Ascending aorta (tissue), 2 donors: ENCODE data around the gene SRGAP1. TPM values are rescaled to one million over a fixed set of nuclear protein-coding genes. Genes with fewer than 3 reads are reported as not detected.

ENCODE experiments used
- DNase-seq, 2 donors: peaks; one replicate each; pipeline ENCODE4 v3.0.0-alpha.2; 2019; ENCODE audit warnings: low spot score in 2 of 2
- H3K27ac ChIP-seq, 2 donors: fragments of 200-600 bp; sonication (generic); one replicate each; pipeline ENCODE4 v1.5.1; 2016 to 2017; ENCODE audit warnings: mild to moderate bottlenecking in 1 of 2
- H3K27me3 ChIP-seq: fragments of 200-600 bp; sonication (generic); one replicate; pipeline ENCODE4 v1.5.1; 2017
- H3K36me3 ChIP-seq, 2 donors: fragments of 200-600 bp; sonication (generic); one replicate each; pipeline ENCODE4 v1.5.1; 2016
- H3K4me1 ChIP-seq, 2 donors: fragments of 200-600 bp; sonication (generic); one replicate each; pipeline ENCODE4 v1.5.1; 2016 to 2017; ENCODE audit warnings: mild to moderate bottlenecking in 1 of 2
- H3K4me3 ChIP-seq, 2 donors: fragments of 200-600 bp; sonication (generic); one replicate each; pipeline ENCODE4 v1.5.1; 2016 to 2017; ENCODE audit warnings: mild to moderate bottlenecking in 1 of 2
- H3K9me3 ChIP-seq, 2 donors: fragments of 200-600 bp; sonication (generic); one replicate each; pipeline ENCODE4 v1.5.1; 2016
- intact Hi-C: fragments of 100-400 bp; cut with DNase I; formaldehyde crosslinking; loops from one replicate; pipeline ENCODE4 v1.15.1; 2023
- total RNA-seq: library from RNA; depleted of rRNA; stranded (reverse); fragments of >200 nt; gene quantifications from one replicate; pipeline ENCODE4 v1.1.0, GENCODE V29; 2016
- TF ChIP-seq, protein P1 (sequence below), 3 experiments: fragments of 200-600 bp in 2 of 3; fragments of 450-650 bp in 1 of 3; sonication (generic) in 2 of 3; IDR thresholded peaks; one replicate each; pipeline ENCODE4 v1.5.1; 2016 to 2019; ENCODE audit warnings: antibody characterized with exemption in 3 of 3, mild to moderate bottlenecking in 1 of 3, moderate library complexity in 1 of 3

Gene SRGAP1
- total RNA-seq, 1 donor from 2014 or later: 5.5 TPM

DNA sequence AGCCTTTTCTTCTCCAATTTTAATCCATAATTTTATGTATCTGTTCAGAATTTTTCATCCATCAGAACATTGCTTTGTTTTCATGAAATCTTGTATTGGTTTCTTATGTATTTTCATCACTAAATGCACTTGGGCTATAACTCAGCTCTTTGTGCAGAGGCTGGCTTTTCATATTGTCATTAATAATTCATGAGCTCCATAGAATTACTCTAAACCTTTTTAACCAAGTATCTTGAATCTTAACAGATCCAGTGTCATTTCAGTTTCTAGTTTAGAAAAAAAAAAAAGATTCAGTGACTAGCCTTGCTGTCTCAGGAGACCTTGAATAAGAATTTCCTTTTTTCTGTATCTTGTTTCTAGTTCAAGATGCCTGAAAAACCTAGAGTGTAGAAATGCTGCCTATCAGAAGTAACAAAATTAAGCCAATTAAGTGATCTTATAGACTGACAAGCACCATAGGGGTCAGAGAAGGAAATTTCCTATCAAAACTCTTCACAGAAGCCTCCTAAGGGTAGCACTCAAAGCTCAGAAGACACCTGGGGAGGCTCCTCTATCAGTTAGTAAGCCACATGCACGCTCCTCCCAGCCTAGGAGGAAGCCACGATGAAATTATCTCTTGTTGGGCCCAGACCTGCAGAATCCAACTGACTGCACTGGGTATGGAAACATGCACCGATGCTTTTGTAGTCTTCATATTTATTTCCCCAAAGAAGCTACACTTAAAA lies 214.2 kb downstream of the SRGAP1 start:
- intact Hi-C loops: no loop called here

DNA sequence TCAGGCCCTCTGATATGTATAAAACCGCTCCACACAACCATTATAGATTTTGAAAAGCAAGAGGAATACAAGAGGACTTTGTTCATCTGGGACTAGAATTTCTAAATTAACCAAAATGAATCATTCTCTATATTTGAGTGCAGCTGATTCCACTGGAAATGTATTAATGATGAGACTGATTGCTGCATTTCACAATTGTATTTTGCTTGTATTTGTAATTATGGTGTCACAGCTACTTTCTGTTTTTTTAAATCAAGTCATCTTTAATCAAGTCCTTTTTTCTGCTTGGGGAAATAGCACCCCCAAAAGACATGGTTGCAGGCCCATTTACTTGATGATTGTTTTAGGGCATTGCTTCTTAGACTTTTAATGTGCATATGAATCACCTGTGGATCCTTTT lies 215.2 kb downstream of the SRGAP1 start:
- Histone ChIP-seq H3K4me1 (no peaks in the 10 kb centered on the region), H3K36me3 (no peaks in the 10 kb centered on the region), H3K9me3 (no peaks in the 10 kb centered on the region), H3K4me3 (no peak overlapping the region), H3K27me3 (no peaks in the 10 kb centered on the region), H3K27ac (no peak overlapping the region)
- TF ChIP-seq, protein P1, sequence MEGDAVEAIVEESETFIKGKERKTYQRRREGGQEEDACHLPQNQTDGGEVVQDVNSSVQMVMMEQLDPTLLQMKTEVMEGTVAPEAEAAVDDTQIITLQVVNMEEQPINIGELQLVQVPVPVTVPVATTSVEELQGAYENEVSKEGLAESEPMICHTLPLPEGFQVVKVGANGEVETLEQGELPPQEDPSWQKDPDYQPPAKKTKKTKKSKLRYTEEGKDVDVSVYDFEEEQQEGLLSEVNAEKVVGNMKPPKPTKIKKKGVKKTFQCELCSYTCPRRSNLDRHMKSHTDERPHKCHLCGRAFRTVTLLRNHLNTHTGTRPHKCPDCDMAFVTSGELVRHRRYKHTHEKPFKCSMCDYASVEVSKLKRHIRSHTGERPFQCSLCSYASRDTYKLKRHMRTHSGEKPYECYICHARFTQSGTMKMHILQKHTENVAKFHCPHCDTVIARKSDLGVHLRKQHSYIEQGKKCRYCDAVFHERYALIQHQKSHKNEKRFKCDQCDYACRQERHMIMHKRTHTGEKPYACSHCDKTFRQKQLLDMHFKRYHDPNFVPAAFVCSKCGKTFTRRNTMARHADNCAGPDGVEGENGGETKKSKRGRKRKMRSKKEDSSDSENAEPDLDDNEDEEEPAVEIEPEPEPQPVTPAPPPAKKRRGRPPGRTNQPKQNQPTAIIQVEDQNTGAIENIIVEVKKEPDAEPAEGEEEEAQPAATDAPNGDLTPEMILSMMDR (IDR thresholded peaks at IDR 0.05): no peak
- DNase-seq: no peak
- intact Hi-C loops: no loop called here

More for the DNA sequence above, 214.2 kb downstream of the SRGAP1 start:
- H3K9me3 ChIP-seq: no peaks in the 10 kb centered on the region
- H3K27ac ChIP-seq: no peak overlapping the region
- no peaks in the 10 kb centered on the region for H3K27me3 ChIP-seq
- no peak for DNase-seq
- TF ChIP-seq, protein P1 (IDR thresholded peaks at IDR 0.05): no peak
- no peaks in the 10 kb centered on the region for H3K4me1 ChIP-seq
- no peaks in the 10 kb centered on the region for H3K36me3 ChIP-seq
- H3K4me3 ChIP-seq: no peak overlapping the region

DNA sequence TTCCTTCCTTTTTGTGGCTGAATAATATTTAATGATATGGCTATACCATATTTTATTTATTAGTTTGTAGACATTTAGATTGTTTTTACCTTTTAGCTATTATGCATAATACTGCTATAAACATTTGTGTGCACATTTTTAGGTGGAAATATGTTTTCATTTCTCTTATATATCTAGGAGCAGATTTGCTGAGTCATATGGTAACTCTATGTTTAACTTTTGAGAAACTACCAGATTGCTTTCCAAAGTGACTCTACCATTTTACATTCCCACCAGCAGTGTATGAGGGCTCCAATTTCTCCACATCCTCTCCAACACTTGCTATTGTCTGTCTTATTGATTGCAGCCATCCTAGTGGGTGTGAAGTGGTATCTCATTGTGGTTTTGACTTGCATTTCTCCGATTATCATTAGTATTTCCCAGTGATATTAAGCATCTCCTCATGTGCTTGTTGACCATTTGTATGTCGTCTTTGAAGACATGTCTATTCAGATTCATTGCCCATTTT lies 217.4 kb downstream of the SRGAP1 start:
- no peak for DNase-seq
- intact Hi-C loops: no loop called here
- Histone ChIP-seq H3K27me3 (no peaks in the 10 kb centered on the region), H3K9me3 (no peaks in the 10 kb centered on the region), H3K36me3 (no peaks in the 10 kb centered on the region), H3K4me3 (no peak overlapping the region), H3K4me1 (peaks cover 0 to 2% of the 10 kb centered on the region in 2 donors), H3K27ac (no peak overlapping the region)
- TF ChIP-seq, protein P1 (IDR thresholded peaks at IDR 0.05): no peak

DNA sequence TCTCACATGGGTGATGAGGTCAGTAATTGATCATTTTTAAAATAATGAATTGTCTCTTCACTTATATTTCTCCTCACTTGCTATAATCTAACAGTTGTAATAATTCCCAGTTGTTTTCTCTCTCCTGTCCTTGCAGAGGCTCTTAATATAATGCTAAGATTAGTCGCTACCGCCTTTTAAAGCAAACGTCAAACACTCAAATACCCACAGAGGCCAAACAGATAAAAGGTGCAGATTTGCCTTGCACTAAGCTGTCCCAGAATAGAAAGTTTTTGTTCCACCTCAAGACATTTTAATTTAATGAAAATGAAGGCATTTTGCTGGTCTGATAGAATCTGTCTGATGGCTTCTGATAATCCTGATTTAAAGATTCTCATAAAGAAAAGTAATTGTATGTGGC lies 218.6 kb downstream of the SRGAP1 start:
- TF ChIP-seq, protein P1 (IDR thresholded peaks at IDR 0.05): no peak
- H3K9me3 ChIP-seq: no peaks in the 10 kb centered on the region
- H3K27me3 ChIP-seq: no peaks in the 10 kb centered on the region
- no peaks in the 10 kb centered on the region for H3K36me3 ChIP-seq
- intact Hi-C loops: no loop called here
- DNase-seq: no peak
- H3K27ac ChIP-seq: no peak overlapping the region
- H3K4me1 ChIP-seq: peaks cover 0 to 5% of the 10 kb centered on the region in 2 donors
- no peak overlapping the region for H3K4me3 ChIP-seq

DNA sequence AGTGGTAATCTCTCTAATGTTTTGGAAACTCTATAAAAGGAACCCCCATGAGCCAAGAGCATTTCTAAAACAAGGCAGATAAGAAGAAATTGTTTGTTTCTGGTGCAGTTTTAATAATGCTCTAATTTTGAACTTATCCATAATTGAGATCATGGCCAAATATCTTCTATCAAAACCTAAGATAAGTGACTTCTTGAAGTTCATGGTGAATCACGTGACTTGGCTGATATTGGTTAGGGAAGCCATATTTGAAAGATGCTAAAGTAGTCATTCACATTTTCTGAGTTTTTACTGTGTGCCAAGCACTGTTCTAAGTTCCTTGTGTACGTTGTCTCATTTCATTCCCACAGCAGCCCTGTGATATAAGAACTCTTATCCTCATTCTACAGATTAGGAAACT lies 219.7 kb downstream of the SRGAP1 start:
- Histone ChIP-seq H3K27ac (no peak overlapping the region), H3K36me3 (no peaks in the 10 kb centered on the region), H3K27me3 (no peaks in the 10 kb centered on the region), H3K9me3 (no peaks in the 10 kb centered on the region), H3K4me3 (no peak overlapping the region), H3K4me1 (peaks cover 0 to 5% of the 10 kb centered on the region in 2 donors)
- TF ChIP-seq, protein P1 (IDR thresholded peaks at IDR 0.05): no peak
- intact Hi-C loops: no loop called here
- no peak for DNase-seq
